SK-N-SH treated with all-trans-retinoic acid at 6 μM for 48 hours (cell line): ENCODE measurements around the gene GIMAP8.

Experiments
- ATAC-seq: fragments of 200-7000 bp; cut with Tn5 transposase; 3 replicates; pipeline ENCODE4 v1.9.1; 2020; ENCODE audit warnings: mild to moderate bottlenecking, moderate library complexity
- ARNTL ChIP-seq: fragments of 450-650 bp; formaldehyde crosslinking; IDR thresholded peaks from 2 replicates; pipeline ENCODE4 v1.5.0; 2020; ENCODE audit warnings: low read depth, mild to moderate bottlenecking, moderate library complexity, borderline replicate concordance
- BACH2 ChIP-seq: fragments of 250-450 bp; sonication (Bioruptor Pico); IDR thresholded peaks from 2 replicates; pipeline ENCODE4 v1.9.0; 2021; ENCODE audit warnings: mild to moderate bottlenecking, borderline replicate concordance
- CREB5 ChIP-seq: fragments of 250-450 bp; sonication (Bioruptor Pico); IDR thresholded peaks from 2 replicates; pipeline ENCODE4 v1.5.1; 2020; ENCODE audit warnings: low read depth, mild to moderate bottlenecking, moderate library complexity
- CSDC2 ChIP-seq: fragments of 250-450 bp; sonication (Bioruptor Pico); IDR thresholded peaks from 2 replicates; pipeline ENCODE4 v1.5.0; 2020; ENCODE audit warnings: mild to moderate bottlenecking, moderate library complexity
- CSRNP3 ChIP-seq: fragments of 250-450 bp; sonication (Bioruptor Pico); IDR thresholded peaks from 2 replicates; pipeline ENCODE4 v1.5.1; 2021; ENCODE audit warnings: mild to moderate bottlenecking, moderate library complexity
- ESRRG ChIP-seq: fragments of 250-450 bp; sonication (Bioruptor Pico); IDR thresholded peaks from 2 replicates; pipeline ENCODE4 v1.6.1; 2021; ENCODE audit warnings: mild to moderate bottlenecking
- GLIS3 ChIP-seq: fragments of 250-450 bp; sonication (Bioruptor Pico); IDR thresholded peaks from 2 replicates; pipeline ENCODE4 v1.5.0; 2020; ENCODE audit warnings: mild to moderate bottlenecking, moderate library complexity
- ISL1 ChIP-seq: fragments of 250-450 bp; sonication (Bioruptor Pico); IDR thresholded peaks from 2 replicates; pipeline ENCODE4 v2.1.2; 2022; ENCODE audit warnings: mild to moderate bottlenecking, moderate library complexity
- OSR1 ChIP-seq: fragments of 250-450 bp; sonication (Bioruptor Pico); IDR thresholded peaks from 2 replicates; pipeline ENCODE4 v1.8.0; 2022; ENCODE audit warnings: moderate library complexity, mild to moderate bottlenecking, inconsistent platforms
- PATZ1 ChIP-seq: fragments of 250-450 bp; sonication (Bioruptor Pico); IDR thresholded peaks from 2 replicates; pipeline ENCODE4 v1.8.0; 2020; ENCODE audit warnings: mild to moderate bottlenecking, moderate library complexity, borderline replicate concordance
- POU6F1 ChIP-seq: fragments of 250-450 bp; sonication (Bioruptor Pico); IDR thresholded peaks from 2 replicates; pipeline ENCODE4 v1.8.0; 2021; ENCODE audit warnings: low read depth, mild to moderate bottlenecking, moderate library complexity, borderline replicate concordance
- PPARA ChIP-seq: fragments of 250-450 bp; sonication (Bioruptor Pico); IDR thresholded peaks from 2 replicates; pipeline ENCODE4 v1.5.0; 2020; ENCODE audit warnings: mild to moderate bottlenecking, borderline replicate concordance
- RARB ChIP-seq: fragments of 250-450 bp; sonication (Bioruptor Pico); IDR thresholded peaks from 2 replicates; pipeline ENCODE4 v1.8.0; 2021; ENCODE audit warnings: mild to moderate bottlenecking, moderate library complexity
- TCF4 ChIP-seq: fragments of 250-450 bp; sonication (Bioruptor Pico); IDR thresholded peaks from 2 replicates; pipeline ENCODE4 v1.8.0; 2021; ENCODE audit warnings: mild to moderate bottlenecking, moderate library complexity, borderline replicate concordance
- TOX ChIP-seq: fragments of 250-450 bp; sonication (Bioruptor Pico); IDR thresholded peaks from 2 replicates; pipeline ENCODE4 v1.8.0; 2021; ENCODE audit warnings: mild to moderate bottlenecking, moderate library complexity, borderline replicate concordance
- TSHZ2 ChIP-seq: fragments of 250-450 bp; sonication (Bioruptor Pico); IDR thresholded peaks from 2 replicates; pipeline ENCODE4 v1.5.0; 2020; ENCODE audit warnings: mild to moderate bottlenecking, moderate library complexity
- ZC3H10 ChIP-seq: fragments of 250-450 bp; sonication (Bioruptor Pico); IDR thresholded peaks from 2 replicates; pipeline ENCODE4 v1.5.1; 2021; ENCODE audit warnings: mild to moderate bottlenecking, moderate library complexity
- ZFP3 ChIP-seq: fragments of 250-450 bp; sonication (Bioruptor Pico); IDR thresholded peaks from 2 replicates; pipeline ENCODE4 v1.5.0; 2020; ENCODE audit warnings: mild to moderate bottlenecking, moderate library complexity
- ZFP30 ChIP-seq: fragments of 450-650 bp; formaldehyde crosslinking; IDR thresholded peaks from 2 replicates; pipeline ENCODE4 v1.5.0; 2022; ENCODE audit warnings: mild to moderate bottlenecking, moderate library complexity
- ZNF70 ChIP-seq: fragments of 450-650 bp; formaldehyde crosslinking; IDR thresholded peaks from 2 replicates; pipeline ENCODE4 v1.5.0; 2020; ENCODE audit warnings: mild to moderate bottlenecking, moderate library complexity

Gene GIMAP8

GRCh38 chr7:150443793-150444540, 6.5 kb upstream of the GIMAP8 start:
- no peak for ATAC-seq
- TF ChIP-seq CSDC2, result no peak

- TF ChIP-seq ISL1, result no peak
- no peak for TF ChIP-seq RARB (CRISPR knock-in tag)
- TF ChIP-seq ZC3H10, result no peak
- no peak for TF ChIP-seq ZNF70
- no peak for TF ChIP-seq BACH2 (CRISPR knock-in tag)
- TF ChIP-seq ARNTL (CRISPR knock-in tag), result no peak
- TF ChIP-seq OSR1 (CRISPR knock-in tag), result no peak
- no peak for TF ChIP-seq CSRNP3 (CRISPR knock-in tag)
- no peak for TF ChIP-seq ZFP30 (CRISPR knock-in tag)
- no peak for TF ChIP-seq GLIS3
- no peak for TF ChIP-seq ZFP3 (CRISPR knock-in tag)
- TF ChIP-seq CSDC2, result no peak
- TF ChIP-seq PATZ1 (CRISPR knock-in tag), result no peak
- TF ChIP-seq, all 23 proteins: peak for 0
- ATAC-seq, result no peak
Observed at GRCh38 chr7:150444674-150445365, 5.6 kb upstream of the GIMAP8 start.

GRCh38 chr7:150446288-150446938, 4.0 kb upstream of the GIMAP8 start:
- no peak for ATAC-seq
- no peak for TF ChIP-seq PPARA (CRISPR knock-in tag)
- TF ChIP-seq ESRRG (CRISPR knock-in tag), result no peak
- no peak for TF ChIP-seq TOX (CRISPR knock-in tag)
- TF ChIP-seq CREB5 (CRISPR knock-in tag), result no peak
- no peak for TF ChIP-seq OSR1 (CRISPR knock-in tag)
- no peak for TF ChIP-seq GLIS3
- TF ChIP-seq TSHZ2 (CRISPR knock-in tag), result no peak
- TF ChIP-seq CSRNP3 (CRISPR knock-in tag), result no peak
- TF ChIP-seq ARNTL (CRISPR knock-in tag), result no peak
- no peak for TF ChIP-seq ISL1
- no peak for TF ChIP-seq TCF4 (CRISPR knock-in tag)
- no peak for TF ChIP-seq PATZ1 (CRISPR knock-in tag)
- TF ChIP-seq ZC3H10, result no peak
- TF ChIP-seq POU6F1, result no peak
- TF ChIP-seq RARB (CRISPR knock-in tag), result no peak
